WTC11 (cell line): ENCODE measurements around the gene OR2V2. TPM values are rescaled to one million over a fixed set of nuclear protein-coding genes. Genes with fewer than 3 reads are reported as not detected.

ENCODE experiments used
- ATAC-seq: fragments of 200-7000 bp; cut with Tn5 transposase; 2 replicates; pipeline ENCODE4 v1.10.0; 2021; ENCODE audit warnings: mild to moderate bottlenecking, moderate library complexity
- CTCF ChIA-PET: fragments of 300-600 bp; sonication (Branson Sonifier 250); formaldehyde crosslinking; loops from one replicate; lab custom pipeline; 2021; ENCODE audit warnings: antibody characterized with exemption; lab: Charles Lee
- POLR2A ChIA-PET: fragments of 350-600 bp; sonication (Branson Sonifier 250); formaldehyde crosslinking; loops from one replicate; lab custom pipeline; 2021; ENCODE audit warnings: antibody characterized with exemption; lab: Charles Lee
- DNase-seq: peaks from one replicate; pipeline ENCODE4 v3.0.0; 2021; ENCODE audit warnings: low spot score
- H3K27ac Mint-ChIP-seq: 2 replicates; pipeline ENCODE4 v1.8.0; 2021; ENCODE audit warnings: mixed read lengths
- H3K27me3 Mint-ChIP-seq: 2 replicates; pipeline ENCODE4 v1.8.0; 2021; ENCODE audit warnings: low read depth, mild to moderate bottlenecking, moderate library complexity, mixed read lengths
- H3K36me3 Mint-ChIP-seq: 2 replicates; pipeline ENCODE4 v1.8.0; 2021; ENCODE audit warnings: mixed read lengths
- H3K4me1 Mint-ChIP-seq: 2 replicates; pipeline ENCODE4 v1.8.0; 2022; ENCODE audit warnings: mixed read lengths
- H3K4me3 Mint-ChIP-seq: 2 replicates; pipeline ENCODE4 v1.8.0; 2021; ENCODE audit warnings: mild to moderate bottlenecking, moderate library complexity, mixed read lengths
- H3K9me3 Mint-ChIP-seq: 2 replicates; pipeline ENCODE4 v1.8.0; 2021; ENCODE audit warnings: mixed read lengths
- AFF4 ChIP-seq: sonication (generic); formaldehyde crosslinking; IDR thresholded peaks from 2 replicates; pipeline ENCODE4 v1.8.1; 2023; ENCODE audit warnings: mild to moderate bottlenecking, missing genetic modification reagents, borderline replicate concordance
- ATF3 ChIP-seq: sonication (generic); formaldehyde crosslinking; conservative IDR thresholded peaks from 2 replicates; pipeline ENCODE4 v1.8.1; 2022; ENCODE audit warnings: mild to moderate bottlenecking, missing genetic modification reagents
- CTCF ChIP-seq: fragments of 200-600 bp; IDR thresholded peaks from 2 replicates; pipeline ENCODE4 v1.8.0; 2022; ENCODE audit warnings: antibody characterized with exemption
- E2F5 ChIP-seq: sonication (generic); formaldehyde crosslinking; IDR thresholded peaks from 2 replicates; pipeline ENCODE4 v1.8.1; 2022; ENCODE audit warnings: mild to moderate bottlenecking, moderate library complexity, missing genetic modification reagents
- EMX1 ChIP-seq: fragments of 250-450 bp; sonication (Bioruptor Pico); IDR thresholded peaks from 2 replicates; pipeline ENCODE4 v1.8.0; 2021; ENCODE audit warnings: mild to moderate bottlenecking
- ESRRA ChIP-seq: sonication (generic); formaldehyde crosslinking; IDR thresholded peaks from 2 replicates; pipeline ENCODE4 v1.8.1; 2022; ENCODE audit warnings: mild to moderate bottlenecking, missing genetic modification reagents, borderline replicate concordance
- FOXK1 ChIP-seq: sonication (generic); formaldehyde crosslinking; IDR thresholded peaks from 2 replicates; pipeline ENCODE4 v1.8.0; 2022; ENCODE audit warnings: mild to moderate bottlenecking, moderate library complexity, missing genetic modification reagents
- GTF2I ChIP-seq: fragments of 250-450 bp; sonication (Bioruptor Pico); conservative IDR thresholded peaks from 2 replicates; pipeline ENCODE4 v1.4.0; 2021; ENCODE audit warnings: mild to moderate bottlenecking
- HMGA2 ChIP-seq: fragments of 250-450 bp; sonication (Bioruptor Pico); IDR thresholded peaks from 2 replicates; pipeline ENCODE4 v1.4.0; 2021; ENCODE audit warnings: mild to moderate bottlenecking, moderate library complexity
- IRF2 ChIP-seq: sonication (generic); formaldehyde crosslinking; IDR thresholded peaks from 2 replicates; pipeline ENCODE4 v1.8.0; 2022; ENCODE audit warnings: low read depth, missing genetic modification reagents, borderline replicate concordance
- KAT7 ChIP-seq: sonication (generic); formaldehyde crosslinking; IDR thresholded peaks from 2 replicates; pipeline ENCODE4 v1.8.1; 2023; ENCODE audit warnings: missing genetic modification reagents, mild to moderate bottlenecking, borderline replicate concordance
- MAX ChIP-seq: sonication (generic); formaldehyde crosslinking; IDR thresholded peaks from 2 replicates; pipeline ENCODE4 v1.8.0; 2022; ENCODE audit warnings: mild to moderate bottlenecking, missing genetic modification reagents
- NFE2L1 ChIP-seq: sonication (generic); formaldehyde crosslinking; IDR thresholded peaks from 2 replicates; pipeline ENCODE4 v1.8.1; 2023; ENCODE audit warnings: missing genetic modification reagents
- NFYB ChIP-seq: sonication (generic); formaldehyde crosslinking; conservative IDR thresholded peaks from 2 replicates; pipeline ENCODE4 v1.8.0; 2022; ENCODE audit warnings: low read depth, missing genetic modification reagents
- NR1H2 ChIP-seq: sonication (generic); formaldehyde crosslinking; IDR thresholded peaks from 2 replicates; pipeline ENCODE4 v1.9.0; 2021; ENCODE audit warnings: mild to moderate bottlenecking, moderate library complexity, missing genetic modification reagents
- NR2C2 ChIP-seq: sonication (generic); formaldehyde crosslinking; IDR thresholded peaks from 2 replicates; pipeline ENCODE4 v1.8.0; 2022; ENCODE audit warnings: mild to moderate bottlenecking, missing genetic modification reagents
- NR3C1 ChIP-seq: sonication (generic); formaldehyde crosslinking; conservative IDR thresholded peaks from 2 replicates; pipeline ENCODE4 v1.8.1; 2023; ENCODE audit warnings: low read depth, mild to moderate bottlenecking, missing genetic modification reagents
- RELA ChIP-seq: sonication (generic); formaldehyde crosslinking; IDR thresholded peaks from 2 replicates; pipeline ENCODE4 v1.8.1; 2022; ENCODE audit warnings: missing genetic modification reagents, mild to moderate bottlenecking, borderline replicate concordance
- SMAD4 ChIP-seq: sonication (generic); formaldehyde crosslinking; IDR thresholded peaks from 2 replicates; pipeline ENCODE4 v1.8.0; 2022; ENCODE audit warnings: mild to moderate bottlenecking, missing genetic modification reagents
- STAT6 ChIP-seq: sonication (generic); formaldehyde crosslinking; conservative IDR thresholded peaks from 2 replicates; pipeline ENCODE4 v1.8.1; 2023; ENCODE audit warnings: mild to moderate bottlenecking, low read depth, missing genetic modification reagents, moderate library complexity
- ZBTB43 ChIP-seq: sonication (generic); formaldehyde crosslinking; IDR thresholded peaks from 2 replicates; pipeline ENCODE4 v1.8.1; 2023; ENCODE audit warnings: mild to moderate bottlenecking, missing genetic modification reagents
- ZNF232 ChIP-seq: sonication (generic); formaldehyde crosslinking; IDR thresholded peaks from 2 replicates; pipeline ENCODE4 v1.8.0; 2022; ENCODE audit warnings: mild to moderate bottlenecking, missing genetic modification reagents
- ZNF423 ChIP-seq: fragments of 250-450 bp; sonication (Bioruptor Pico); IDR thresholded peaks from 2 replicates; pipeline ENCODE4 v2.1.2; 2022; ENCODE audit warnings: mild to moderate bottlenecking, moderate library complexity
- ZNF671 ChIP-seq: fragments of 250-450 bp; sonication (Bioruptor Pico); IDR thresholded peaks from 2 replicates; pipeline ENCODE4 v1.8.0; 2021; ENCODE audit warnings: mild to moderate bottlenecking
- total RNA-seq: library from RNA; stranded (reverse); gene quantifications from 3 replicates; pipeline ENCODE4 v1.2.3, GENCODE V29; 2021

The OR2V2 gene
- total RNA-seq, 1 experiment from 2014 or later, result not detected

GRCh38 chr5:181153814-181154213 is 6.4 kb downstream of the OR2V2 start:
- ATAC-seq (no peak), DNase-seq (no peak)
- peaks cover 41% of the 10 kb centered on the region for H3K27me3 Mint-ChIP-seq
- H3K4me1 Mint-ChIP-seq, result peaks cover 19% of the 10 kb centered on the region
- no peaks in the 10 kb centered on the region for H3K36me3 Mint-ChIP-seq
- no peak for TF ChIP-seq MAX (CRISPR knock-in tag)
- TF ChIP-seq ATF3 (CRISPR knock-in tag), result no peak
- no peak for TF ChIP-seq CTCF
- TF ChIP-seq SMAD4, result no peak
- TF ChIP-seq NR2C2 (CRISPR knock-in tag), result no peak
- no peak for TF ChIP-seq KAT7 (CRISPR knock-in tag)
- TF ChIP-seq ESRRA (CRISPR knock-in tag), result no peak
- no peak for TF ChIP-seq NR1H2 (CRISPR knock-in tag)
- no peak for TF ChIP-seq GTF2I (CRISPR knock-in tag)
- TF ChIP-seq FOXK1 (CRISPR knock-in tag), result no peak
- TF ChIP-seq E2F5 (CRISPR knock-in tag), result no peak
- TF ChIP-seq IRF2, result no peak
- TF ChIP-seq NFYB (CRISPR knock-in tag), result no peak
- no peak for TF ChIP-seq ZNF671
- no peak for TF ChIP-seq RELA (CRISPR knock-in tag)
- peaks cover 19% of the 10 kb centered on the region for H3K9me3 Mint-ChIP-seq
- ChIA-PET CTCF (no interaction called here), POLR2A (no interaction called here)
- H3K27ac Mint-ChIP-seq, result no peak overlapping the region
- H3K4me3 Mint-ChIP-seq, result no peak overlapping the region

GRCh38 chr5:181156758-181157157 is 9.4 kb downstream of the OR2V2 start:
- Mint-ChIP-seq H3K27ac (no peak overlapping the region), H3K36me3 (no peaks in the 10 kb centered on the region), H3K4me3 (no peak overlapping the region), H3K27me3 (peaks cover 41% of the 10 kb centered on the region), H3K9me3 (peaks cover 19% of the 10 kb centered on the region), H3K4me1 (peaks cover 12% of the 10 kb centered on the region)
- POLR2A ChIA-PET, result no interaction called here
- ATAC-seq (no peak), DNase-seq (no peak)
- CTCF ChIA-PET, result interaction anchor here (0.8 to 1.3 kb wide), 2 partner anchors 12 to 19 kb away, joined by 3 to 4 read pairs; no protein-coding TSS in a partner anchor
- TF ChIP-seq KAT7 (CRISPR knock-in tag), result no peak

- peaks cover 19% of the 10 kb centered on the region for H3K4me1 Mint-ChIP-seq
- ChIA-PET CTCF (interaction anchor here (1.3 kb wide), 1 partner anchor 290 kb away, joined by 6 read pairs; no protein-coding TSS in a partner anchor), POLR2A (no interaction called here)
- peaks cover 12% of the 10 kb centered on the region for H3K9me3 Mint-ChIP-seq
- no peaks in the 10 kb centered on the region for H3K36me3 Mint-ChIP-seq
- H3K27me3 Mint-ChIP-seq, result peaks cover 53% of the 10 kb centered on the region
- ATAC-seq (no peak), DNase-seq (no peak)
- no peak overlapping the region for H3K27ac Mint-ChIP-seq
- no peak overlapping the region for H3K4me3 Mint-ChIP-seq
- TF ChIP-seq ZNF423, result no peak
- TF ChIP-seq ZNF232, result no peak
- TF ChIP-seq STAT6, result no peak
- TF ChIP-seq HMGA2, result no peak
- TF ChIP-seq NFE2L1 (CRISPR knock-in tag), result no peak
- no peak for TF ChIP-seq FOXK1 (CRISPR knock-in tag)
- TF ChIP-seq EMX1 (CRISPR knock-in tag), result no peak
- TF ChIP-seq AFF4 (CRISPR knock-in tag), result no peak
- TF ChIP-seq ZBTB43 (CRISPR knock-in tag), result no peak
- no peak for TF ChIP-seq NR3C1
Measured at GRCh38 chr5:181158869-181159268, 11.5 kb downstream of the OR2V2 start.
